SW 1271 (cell line): ENCODE measurements around the gene UTF1.
"Not testable (repeated sequence)": the region's sequence is repeated elsewhere in the genome, so short reads cannot be mapped to it uniquely, and the experiment has no call there.

Experiments used
- DNase-seq, 2 experiments: peaks; one replicate each; lab custom pipeline; 2025; lab: John Stamatoyannopoulos, UW

The UTF1 gene

GRCh38 chr10:133227256-133227655 is 2.8 kb upstream of the UTF1 start:
- DNase-seq = no peak

DNA sequence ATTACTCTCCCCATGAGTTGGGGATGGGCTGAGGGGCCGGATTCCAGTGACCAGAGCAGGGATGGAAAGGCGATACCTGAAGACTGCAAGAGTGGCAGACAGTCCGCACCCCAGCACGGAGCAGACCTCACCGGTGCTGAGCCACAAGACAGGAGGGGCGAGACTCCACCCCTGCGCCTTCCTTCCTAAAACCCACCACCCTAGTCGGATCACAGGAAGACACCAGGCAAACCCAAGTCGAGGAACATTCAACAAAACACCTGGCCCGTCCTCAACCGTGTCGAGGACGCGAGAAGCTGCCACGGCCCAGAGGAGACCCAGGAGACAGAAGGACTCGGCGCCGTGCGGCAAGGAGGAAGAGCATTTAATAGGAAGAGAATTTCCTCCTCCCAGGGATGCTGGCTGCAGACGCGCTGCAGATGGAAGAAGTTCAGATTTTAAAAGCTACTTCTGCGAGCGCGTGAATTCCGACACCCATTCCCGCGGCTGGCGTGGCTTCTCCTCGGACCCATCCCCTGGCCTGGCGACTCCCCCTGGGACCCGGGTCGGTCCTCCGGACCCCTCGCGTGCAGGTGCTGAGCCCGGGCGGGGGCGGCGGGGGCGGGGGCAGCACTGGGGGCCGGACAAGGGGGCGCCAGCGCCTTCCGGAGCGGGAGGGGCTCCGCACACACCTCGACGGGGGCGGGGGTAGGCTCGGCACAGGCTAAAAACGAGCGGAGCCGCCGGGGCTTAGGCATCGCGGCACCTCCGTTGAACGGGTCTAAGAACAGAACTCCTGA is 563 bp upstream of the UTF1 start:
- no peak for DNase-seq

GRCh38 chr10:133230387-133231195 is 574 bp downstream of the UTF1 start:
- no peak for DNase-seq

DNA sequence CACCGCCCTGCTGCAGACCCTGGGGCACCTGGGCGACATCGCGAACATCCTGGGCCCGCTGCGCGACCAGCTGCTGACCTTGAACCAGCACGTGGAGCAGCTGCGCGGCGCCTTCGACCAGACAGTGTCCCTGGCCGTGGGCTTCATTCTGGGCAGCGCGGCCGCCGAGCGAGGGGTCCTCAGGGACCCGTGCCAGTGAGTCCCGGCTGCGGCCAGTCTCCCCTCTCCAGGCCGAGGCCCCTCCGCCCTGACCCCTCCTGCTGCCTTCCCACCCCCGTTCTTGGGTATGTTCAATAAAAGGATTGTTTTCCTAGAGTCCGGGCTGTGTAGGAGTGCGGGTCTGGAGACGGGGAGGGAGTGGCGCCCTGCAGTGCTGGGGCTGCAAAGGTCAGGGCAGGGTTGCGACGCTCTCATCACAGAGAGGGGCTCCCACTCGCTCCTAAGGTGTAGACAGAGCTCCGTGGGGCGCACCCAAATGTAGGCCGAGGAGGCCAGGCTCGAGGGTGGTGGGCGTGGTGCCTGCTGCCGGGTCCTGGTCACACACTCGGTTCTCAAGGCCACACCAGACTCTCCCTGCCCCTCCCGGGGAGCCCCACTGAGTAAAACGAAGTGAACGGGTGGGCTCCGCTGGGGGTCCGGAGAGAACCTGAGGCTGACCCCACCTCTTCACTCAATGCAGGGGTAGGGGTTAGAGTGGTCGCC is 1.4 kb downstream of the UTF1 start:
- no peak for DNase-seq

DNA sequence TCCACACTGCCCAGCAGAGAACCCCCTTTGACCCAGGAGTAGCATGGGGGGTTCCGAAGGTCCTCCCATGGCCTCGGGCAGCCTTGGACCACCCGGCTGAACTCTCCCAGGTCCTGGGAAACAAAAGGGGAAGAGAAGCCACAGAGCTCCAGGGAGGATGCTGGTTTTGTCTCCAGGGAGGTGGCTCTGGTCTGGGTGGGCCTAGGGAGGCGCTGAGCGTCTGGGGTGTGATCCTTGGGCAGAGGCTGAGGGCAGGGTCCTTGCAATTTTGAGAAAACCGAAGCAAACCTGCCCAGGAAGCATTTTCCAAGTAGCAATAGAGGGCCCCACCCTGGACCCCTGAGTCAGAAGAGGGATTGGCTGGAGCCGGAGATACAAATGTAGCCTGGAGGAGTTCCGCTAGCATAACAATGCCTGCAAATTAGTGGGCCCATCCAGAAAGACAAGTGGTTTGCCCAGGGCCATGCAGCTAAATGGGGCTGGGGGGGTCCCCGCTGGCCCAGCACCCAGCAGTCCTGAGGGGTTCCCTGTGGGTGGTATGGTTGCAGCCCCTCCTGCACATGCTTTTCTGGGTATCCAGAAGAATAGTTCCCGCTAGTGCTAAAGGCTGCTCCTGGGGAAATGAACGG is 2.0 kb downstream of the UTF1 start:
- DNase-seq = no peak

DNA sequence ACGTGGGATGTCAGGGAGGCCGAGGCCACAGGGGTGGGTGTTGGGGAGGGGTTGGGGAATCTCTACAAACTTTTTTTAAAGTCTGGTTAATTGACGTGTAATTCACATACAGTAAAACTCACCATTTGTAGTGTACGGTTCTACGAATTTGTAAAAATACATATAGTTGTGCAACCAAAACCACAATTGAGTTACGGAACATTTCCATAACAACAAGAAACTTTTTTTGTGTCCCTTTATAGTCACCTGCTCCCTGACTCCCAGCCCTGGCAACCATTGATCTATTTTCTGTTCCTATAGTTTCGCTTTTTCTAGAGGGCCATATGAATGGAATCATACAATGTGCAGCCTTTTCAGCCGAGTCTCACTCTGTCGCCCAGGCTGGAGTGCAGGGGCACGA is 4.8 kb downstream of the UTF1 start:
- not testable (repeated sequence) for DNase-seq

DNA sequence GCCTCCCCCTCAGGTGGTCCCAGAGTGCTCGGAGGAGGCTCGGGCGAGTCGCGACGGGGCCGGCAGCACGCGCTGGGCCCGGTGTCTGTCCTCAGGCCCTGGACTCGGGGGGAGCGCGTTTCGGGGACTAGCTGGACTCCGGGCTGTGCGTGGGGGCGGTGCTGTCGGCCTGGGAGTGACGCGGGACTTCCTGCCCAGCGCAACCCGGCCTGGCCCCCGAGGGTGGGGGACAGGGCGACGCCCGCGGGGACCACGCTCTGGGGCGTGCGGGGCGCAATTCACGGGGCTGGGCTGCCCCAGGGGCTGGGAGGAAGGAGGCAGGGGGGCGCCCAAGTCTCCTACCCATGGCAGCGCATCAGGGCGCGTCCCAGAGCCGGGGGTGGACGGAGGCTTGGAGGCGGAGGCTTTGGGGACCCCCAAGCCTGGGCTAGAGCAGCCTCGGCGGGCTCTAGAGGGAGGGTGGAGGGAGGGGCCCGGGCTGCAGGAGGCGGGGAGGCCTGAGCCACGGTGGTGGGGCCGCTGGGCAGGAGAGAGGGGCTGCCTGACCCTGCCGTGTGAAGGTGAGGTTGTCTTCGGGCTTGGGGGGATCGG is 5.3 kb downstream of the UTF1 start:
- DNase-seq = no peak

GRCh38 chr10:133235932-133236331 is 5.9 kb downstream of the UTF1 start:
- DNase-seq = no peak

DNA sequence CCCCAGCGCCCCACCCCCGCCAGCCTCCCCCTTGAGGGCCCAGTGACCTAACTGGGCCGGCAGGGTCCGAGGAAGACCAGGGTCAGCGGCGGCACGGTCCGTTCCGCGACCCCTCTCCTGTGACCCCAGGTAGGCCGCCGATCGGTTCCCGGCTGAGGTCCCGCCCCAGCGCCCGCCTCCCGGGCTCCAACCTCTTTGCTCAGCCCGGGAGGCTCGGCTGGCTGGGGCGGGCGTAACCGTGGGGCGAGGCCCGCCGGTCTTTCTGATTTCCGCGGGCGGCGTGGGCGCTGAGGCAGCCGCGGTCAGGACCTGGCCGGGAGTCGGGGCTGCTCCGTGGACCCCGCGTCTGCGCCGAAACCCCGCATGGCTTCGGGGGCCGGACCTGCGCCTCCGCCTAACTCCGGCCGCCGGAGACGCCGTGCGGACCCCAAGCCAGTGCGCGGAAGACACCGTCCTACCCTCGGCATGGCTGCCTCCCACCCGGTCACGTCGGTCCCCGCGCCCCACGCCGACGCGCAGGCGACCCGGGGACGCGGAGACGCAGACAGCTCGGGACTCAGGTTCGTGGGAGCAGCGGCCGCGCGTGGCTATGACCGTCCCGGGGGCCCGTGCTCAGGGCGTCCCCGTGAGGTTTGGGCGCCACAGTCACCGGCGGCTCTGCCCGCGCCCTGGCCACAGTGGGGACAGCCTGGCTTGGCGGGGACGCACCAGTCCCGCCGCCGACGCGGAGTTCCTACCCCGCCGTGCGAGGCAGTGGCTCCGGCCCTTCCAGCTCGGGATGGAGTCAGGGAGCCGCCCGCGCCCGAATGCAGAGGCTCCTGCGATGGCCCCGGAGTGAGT is 6.6 kb downstream of the UTF1 start:
- DNase-seq = no peak

DNA sequence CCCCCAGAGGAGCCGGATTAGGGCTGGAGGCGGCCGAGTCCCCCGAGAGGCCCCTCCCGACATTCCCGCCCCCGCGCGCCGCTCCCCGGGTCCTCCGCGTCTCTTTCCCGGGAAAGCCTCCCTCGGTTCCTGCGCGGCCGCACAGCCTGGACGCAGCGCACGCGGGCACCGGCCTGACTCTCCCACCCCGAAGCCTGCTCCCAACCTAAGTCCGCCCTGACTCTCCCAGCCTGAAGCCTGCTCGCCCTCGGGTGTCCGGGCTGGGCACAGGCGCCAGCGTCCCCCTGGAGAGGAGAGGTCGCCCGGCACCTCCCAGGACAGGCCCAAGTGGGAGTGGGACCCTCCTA is 7.2 kb downstream of the UTF1 start:
- DNase-seq = no peak

DNA sequence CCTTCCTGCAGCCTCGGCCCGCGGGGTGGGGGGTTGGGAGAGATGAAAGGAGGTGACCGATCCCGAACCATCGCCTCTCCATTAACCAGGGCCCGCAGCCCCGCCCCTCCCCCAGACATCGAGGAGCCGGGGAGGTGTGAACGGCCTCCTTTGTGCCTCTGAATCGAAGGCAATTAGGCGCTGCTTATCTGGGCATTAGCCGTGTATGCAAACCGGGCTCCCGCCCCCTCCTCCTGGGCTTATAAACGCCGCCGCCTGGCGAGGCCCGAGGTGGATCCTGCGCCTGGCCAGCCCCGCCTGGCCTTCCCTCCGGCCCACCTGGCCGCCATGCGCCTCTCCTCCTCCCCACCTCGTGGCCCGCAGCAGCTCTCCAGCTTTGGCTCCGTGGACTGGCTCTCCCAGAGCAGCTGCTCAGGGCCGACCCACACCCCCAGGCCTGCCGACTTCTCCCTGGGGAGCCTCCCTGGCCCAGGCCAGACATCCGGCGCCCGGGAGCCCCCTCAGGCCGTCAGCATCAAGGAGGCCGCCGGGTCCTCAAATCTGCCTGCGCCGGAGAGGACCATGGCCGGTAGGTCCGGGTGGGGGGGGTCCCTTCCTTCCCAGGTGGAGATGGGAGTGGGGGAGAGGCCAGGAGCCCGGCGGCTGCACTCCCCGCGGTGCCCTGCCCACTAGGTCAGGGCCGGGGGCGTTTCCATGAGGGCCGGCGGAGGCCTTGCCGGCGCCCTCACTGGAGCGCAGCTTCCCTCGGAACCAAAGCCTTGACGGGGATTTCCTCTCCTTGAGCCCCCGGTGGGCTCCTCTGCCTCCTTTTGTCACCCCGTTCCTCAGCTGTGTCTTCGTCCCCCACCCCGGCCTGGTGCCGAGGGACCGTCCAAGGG is 7.8 kb downstream of the UTF1 start, which contains the start of gene VENTX:
Gene VENTX, plus strand, starts transcription at position 268 of the 878 bp plus-strand sequence. Its CDS starts 60 bp downstream, at position 328.
- DNase-seq = no peak

DNA sequence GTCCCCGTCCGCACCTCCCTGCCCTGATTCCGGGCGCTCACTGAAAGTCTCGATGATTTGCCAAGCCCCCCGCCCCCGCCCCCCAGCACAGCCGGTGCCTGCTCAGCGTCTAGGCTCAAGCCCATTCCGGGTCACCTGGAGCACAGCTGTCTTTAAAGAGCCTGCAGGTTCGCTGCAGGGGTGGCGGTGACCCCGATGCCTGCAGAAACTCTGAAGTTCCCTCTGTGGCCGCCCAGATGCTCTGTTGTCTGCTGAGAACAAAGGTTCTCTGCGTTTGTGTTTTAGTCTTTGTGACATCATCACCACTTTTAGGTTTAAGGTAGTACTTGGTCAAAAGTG is 8.4 kb downstream of the UTF1 start:
- DNase-seq = no peak

GRCh38 chr10:133239990-133240389 is 10.0 kb downstream of the UTF1 start:
- no peak for DNase-seq

GRCh38 chr10:133241501-133242205 is 11.6 kb downstream of the UTF1 start:
- DNase-seq = no peak

- no peak for DNase-seq
These were observed 12.8 kb downstream of the UTF1 start for GRCh38 chr10:133242611-133243356.

- no peak for DNase-seq
These were observed 13.6 kb downstream of the UTF1 start for GRCh38 chr10:133243593-133243992.

DNA sequence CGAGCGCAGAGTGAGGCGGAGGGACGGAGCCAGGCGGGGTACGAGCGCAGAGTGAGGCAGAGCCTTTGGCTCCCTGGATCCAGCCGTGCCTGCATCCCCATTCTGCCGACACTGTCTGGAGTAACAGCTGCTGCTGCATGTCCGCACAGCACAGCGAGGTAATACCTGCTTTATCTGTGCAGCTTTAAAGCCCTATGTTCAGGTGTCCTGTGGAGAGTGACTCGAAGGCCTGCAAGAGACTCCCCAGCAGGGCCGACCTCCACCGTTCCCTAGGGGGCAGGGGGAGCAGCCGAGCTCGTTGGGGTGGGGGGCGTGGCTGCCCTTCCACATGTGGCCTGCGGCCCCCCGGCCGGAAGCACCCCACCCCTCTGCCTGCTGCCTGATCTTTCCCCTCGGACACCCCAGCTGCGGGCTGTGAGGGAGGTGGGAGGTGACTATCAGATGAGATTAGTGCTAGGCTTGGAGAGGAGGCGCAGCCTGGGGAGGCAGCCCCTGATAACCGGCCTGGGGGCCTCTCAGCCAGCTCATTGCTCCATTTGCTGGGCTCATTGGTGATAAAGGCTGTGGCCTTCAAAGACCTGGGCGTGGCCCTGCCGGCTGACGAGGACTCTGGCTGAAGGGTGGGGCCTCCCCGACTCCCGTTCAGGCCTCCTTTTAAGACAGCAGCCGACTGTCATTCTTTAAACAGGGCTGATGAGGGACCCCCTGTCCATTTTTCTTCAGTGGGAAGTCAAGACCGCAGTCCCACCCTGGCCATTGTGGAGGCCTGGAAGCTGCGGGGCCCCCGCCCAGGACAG is 15.6 kb downstream of the UTF1 start:
- no peak for DNase-seq

- no peak for DNase-seq
These were observed 16.2 kb downstream of the UTF1 start for GRCh38 chr10:133246236-133246626.
